HG03378 (cell line): ENCODE measurements around the gene COG8.
A peak's percentile ranks its signal among the peaks of the same experiment; 100 is the strongest.

ENCODE experiments used
- ATAC-seq: cut with Tn5 transposase; IDR thresholded peaks from one replicate; pipeline ENCODE4 v1.9.1; 2021; ENCODE audit warnings: mild to moderate bottlenecking, moderate library complexity; ENCODE audit not compliant: unreplicated experiment

Gene COG8

GRCh38 chr16:69348222-69348621, 8.9 kb upstream of the COG8 start:
- no peak for ATAC-seq

DNA sequence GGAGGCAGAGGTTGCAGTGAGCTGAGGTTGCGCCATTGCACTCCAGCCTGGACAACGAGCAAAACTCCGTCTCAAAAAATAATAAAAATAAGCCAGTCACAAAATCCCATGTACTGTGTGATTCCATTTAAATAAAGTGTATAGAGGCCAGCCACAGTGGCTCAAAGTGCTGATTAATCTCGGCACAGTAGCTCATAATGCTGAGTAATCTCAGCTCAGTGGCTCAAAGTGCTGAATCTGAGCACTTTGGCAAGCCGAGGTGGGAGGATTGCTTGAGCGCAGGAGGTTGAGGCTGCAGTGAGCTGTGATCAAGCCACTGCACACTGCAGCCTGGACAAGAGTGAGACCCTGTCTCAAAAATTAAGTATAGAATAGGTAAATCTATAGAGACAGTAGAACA, 7.3 kb upstream of the COG8 start:
- ATAC-seq, result no peak

GRCh38 chr16:69345923-69346322, 6.6 kb upstream of the COG8 start:
- ATAC-seq, result no peak

DNA sequence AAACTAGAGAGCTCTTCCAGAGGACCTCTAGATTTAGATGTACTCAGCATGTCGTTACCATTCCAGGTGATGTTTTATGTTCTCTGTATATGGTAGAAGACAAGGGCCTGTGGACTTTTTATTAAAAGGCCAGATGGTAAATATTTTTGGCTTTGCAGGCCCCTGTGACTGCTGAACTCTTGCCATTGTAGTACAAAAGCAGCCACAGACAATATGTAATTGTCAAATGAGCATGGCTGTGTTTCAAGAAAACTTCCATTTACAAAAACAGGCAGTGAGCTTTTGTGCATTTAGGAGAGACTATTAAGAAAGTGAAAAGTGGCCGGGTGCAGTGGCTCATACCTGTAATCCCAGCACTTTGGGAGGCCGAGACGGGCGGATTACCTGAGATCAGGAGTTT, 4.8 kb upstream of the COG8 start:
- no peak for ATAC-seq

GRCh38 chr16:69340095-69340644, 806 bp upstream of the COG8 start:
- no peak for ATAC-seq

- ATAC-seq, result no peak
Measured at GRCh38 chr16:69338557-69339288, 641 bp downstream of the COG8 start.

DNA sequence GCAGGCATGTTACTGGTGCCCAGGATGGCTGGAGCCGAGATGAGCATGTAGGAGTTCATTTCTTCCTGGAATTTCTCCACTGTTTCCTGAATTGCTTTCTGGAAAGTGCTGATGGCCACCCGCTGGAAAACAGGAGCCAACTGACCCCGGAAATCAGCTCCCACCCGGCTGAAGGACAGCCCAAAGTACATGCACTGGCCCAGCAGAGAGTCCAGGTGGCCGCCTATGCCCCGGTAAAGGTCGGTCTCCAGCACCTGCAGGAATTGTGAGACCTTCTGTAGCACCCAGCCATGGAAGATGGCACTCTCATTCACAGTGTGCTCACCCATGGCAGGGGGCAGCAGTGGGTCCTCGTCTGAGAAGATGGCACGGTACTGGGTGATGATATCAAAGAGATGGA, 4.7 kb downstream of the COG8 start:
- no peak for ATAC-seq

- peak; percentile 78 for ATAC-seq
Measured at GRCh38 chr16:69330286-69331109, 8.9 kb downstream of the COG8 start, which contains the start of gene PDF. TSS of gene PDF (minus strand) at chr16:69330588. CDS start at chr16:69330570, 18 bp downstream.

- no peak for ATAC-seq
Measured at GRCh38 chr16:69329369-69330285, 9.7 kb downstream of the COG8 start.

GRCh38 chr16:69328854-69329316, 10.5 kb downstream of the COG8 start:
- ATAC-seq, result no peak

DNA sequence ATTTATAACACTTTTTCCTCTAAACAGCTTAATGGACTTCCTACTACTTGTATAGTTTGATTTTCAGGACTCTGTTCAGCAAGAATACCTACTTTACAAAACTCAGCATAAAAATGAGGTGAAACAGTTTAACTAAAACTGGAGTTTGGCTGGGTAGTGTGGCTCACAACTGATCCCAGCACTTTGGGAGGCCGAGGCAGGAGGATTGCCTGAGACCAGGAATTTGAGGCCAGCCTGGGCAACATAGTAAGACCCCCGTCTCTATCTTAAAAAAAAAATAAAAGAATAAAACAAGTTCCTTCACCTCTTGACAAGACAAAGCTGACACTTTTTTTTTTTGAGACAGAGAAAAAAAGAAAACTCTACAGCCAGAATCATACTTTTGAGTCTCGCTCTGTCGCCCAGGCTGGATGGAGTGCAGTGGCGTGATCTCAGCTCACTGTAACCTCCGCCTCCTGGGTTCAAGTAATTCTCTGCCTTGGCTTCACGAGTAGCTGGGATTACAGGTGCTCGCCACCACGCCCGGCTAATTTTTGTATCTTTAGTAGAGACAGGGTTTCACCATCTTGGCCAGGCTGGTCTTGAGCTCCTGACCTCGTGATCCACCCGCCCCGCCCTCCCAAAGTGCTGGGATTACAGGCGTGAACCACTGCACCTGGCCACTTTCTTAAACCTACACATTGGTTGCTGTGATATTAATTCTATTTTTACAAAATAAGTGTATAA, 11.6 kb downstream of the COG8 start:
- no peak for ATAC-seq

DNA sequence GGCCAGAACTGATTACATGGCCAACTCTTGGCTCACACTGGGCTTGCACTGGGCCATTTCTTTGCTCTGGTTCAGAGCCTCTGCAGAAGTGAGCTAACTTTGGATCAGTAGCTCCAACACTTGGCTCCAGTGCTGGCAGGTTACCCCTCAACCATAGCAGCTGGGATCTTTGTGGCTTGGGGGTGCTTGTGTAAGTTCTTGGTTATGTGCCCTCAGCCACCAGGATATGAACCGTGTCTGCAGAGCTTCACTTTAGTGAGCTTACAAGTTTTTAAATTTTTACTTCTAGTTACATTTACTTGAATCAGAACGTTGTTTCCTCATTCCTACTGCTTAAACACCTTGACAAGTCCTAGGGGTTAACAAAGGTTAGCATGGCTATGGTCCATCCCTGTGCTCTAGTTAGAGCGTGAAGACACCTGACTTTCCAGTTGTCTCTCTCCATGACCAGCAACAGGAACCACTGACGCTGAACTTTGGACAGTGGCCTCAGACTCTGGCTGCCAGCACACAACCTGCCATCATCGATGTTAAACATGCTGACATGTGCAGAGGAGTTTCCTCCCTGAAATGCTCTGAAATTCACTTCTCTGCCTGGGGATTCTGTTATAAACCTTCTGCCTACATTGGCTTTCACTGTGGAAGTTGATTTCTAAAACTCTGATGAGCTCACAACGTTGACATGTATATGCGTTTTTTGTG, 13.0 kb downstream of the COG8 start:
- ATAC-seq, result no peak

DNA sequence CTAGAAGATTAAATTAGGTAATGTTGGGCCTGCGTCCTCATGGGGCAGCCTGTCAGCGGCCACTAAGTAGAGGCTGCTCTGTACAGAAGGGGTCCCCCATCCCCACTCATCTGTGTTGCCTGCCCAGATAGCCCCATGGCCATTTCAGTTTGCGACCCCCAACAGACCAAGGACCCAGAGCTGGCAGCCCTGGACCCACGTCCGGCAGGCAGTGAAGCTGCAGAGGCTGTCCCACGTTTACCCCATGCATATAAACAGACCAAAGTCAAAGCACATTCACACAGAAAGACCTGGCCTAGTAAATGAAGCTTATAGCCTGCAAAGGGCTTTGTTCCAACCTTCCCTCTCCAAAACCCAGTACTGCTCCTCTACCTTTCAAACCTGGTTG, 13.6 kb downstream of the COG8 start:
- ATAC-seq, result no peak

DNA sequence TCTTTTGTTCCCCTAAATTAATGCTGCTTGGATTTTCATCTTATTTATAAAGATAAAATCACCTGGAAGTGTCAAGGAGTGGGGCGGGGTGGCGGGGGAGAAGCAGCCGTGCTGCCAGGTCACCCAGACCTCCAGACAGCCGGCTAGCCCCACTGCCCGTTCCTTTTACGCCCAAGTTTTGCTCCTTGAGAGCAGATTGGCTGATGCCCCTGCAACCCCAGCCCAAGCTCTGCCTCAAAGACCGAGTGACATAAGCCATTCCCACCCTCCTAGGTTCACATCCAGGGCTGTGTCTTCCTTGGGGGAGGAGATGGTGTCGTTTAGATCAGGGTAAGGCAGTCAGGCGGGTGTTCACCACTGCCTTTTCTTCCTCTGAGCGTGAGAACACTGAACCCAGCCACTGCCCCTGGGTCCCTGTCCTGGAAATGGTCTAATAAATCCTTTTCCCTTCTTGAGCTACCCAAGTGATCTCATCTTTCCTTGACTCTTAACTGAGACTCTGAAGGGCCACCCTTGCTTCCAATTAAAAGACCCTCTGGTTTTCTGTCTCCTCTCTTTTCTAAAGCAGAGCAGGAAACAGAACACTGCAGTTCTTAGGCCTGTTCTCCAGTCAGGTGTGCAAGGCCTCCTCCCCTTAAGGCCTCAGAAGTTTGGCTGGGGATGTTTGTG, 14.6 kb downstream of the COG8 start:
- ATAC-seq, result no peak

GRCh38 chr16:69324013-69324531, 15.3 kb downstream of the COG8 start:
- no peak for ATAC-seq

DNA sequence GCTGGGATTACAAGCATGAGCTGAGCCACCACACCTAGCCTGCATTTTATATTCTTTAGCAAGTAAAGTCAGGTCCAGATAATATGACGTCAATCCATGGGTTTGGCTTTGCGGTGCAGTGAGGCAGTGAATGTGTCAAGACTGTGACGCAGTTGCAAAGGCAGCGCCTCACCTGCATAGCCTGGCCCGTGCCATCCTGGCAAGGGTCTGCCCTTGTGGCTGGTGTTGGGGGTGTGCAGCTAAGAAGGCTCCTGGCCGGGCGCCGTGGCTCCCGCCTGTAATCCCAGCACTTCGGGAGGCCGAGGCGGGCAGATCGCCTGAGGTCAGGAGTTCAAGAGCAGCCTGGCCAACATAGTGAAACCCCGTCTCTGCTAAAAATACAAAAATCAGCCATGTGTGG, 15.9 kb downstream of the COG8 start:
- no peak for ATAC-seq

- no peak for ATAC-seq
Measured at GRCh38 chr16:69322343-69322742, 17.0 kb downstream of the COG8 start.

DNA sequence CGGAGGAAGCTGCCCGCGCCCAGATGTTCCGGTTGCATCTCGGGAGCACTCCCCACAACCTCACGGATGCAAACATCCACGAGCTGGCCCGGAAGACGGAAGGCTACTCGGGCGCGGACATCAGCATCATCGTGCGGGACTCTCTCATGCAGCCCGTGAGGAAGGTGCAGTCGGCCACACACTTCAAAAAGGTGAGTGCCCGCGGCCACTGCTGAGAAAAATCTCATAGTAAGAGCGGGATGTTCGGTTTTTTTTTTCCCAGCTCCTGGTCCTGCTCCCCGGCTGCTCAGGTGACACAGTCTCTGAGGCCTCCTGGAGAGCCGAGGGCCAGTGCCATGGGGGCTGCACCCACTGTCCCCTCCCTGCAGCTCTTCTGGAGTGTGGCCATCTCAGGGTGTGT, 18.3 kb downstream of the COG8 start:
- no peak for ATAC-seq

DNA sequence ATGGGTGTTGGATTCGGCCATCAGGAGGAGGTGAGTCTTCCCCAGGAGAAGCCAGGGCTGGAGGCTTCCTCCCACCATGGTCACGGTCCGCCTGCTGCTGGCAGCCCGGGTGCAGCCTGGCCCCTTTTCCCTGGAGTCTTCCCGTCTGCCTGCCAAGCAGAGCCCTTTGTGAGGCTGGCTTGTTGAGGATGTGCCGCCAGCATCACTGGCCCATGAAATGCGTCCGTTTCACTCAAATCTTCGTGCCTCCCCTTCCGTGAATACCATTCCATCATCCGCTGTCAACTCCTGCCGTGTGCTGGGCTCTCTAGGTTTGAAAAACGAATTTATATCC, 18.7 kb downstream of the COG8 start:
- no peak for ATAC-seq
